ENCODE data around the gene TRABD2A.

TRABD2A gene

GRCh38 chr2:84817239-84817655 lies 63.6 kb downstream of the TRABD2A start:
- DNase-seq (ENCODE audit: low read depth), result no peak

- DNase-seq (ENCODE audit: low read depth), result no peak
These were observed 64.4 kb downstream of the TRABD2A start for GRCh38 chr2:84816426-84817026.

- no peak for DNase-seq (ENCODE audit: low read depth)
These were observed 65.7 kb downstream of the TRABD2A start for GRCh38 chr2:84815146-84815545.

GRCh38 chr2:84811839-84812431 lies 68.9 kb downstream of the TRABD2A start:
- no peak for DNase-seq (ENCODE audit: low read depth)

GRCh38 chr2:84808279-84808678 lies 72.6 kb downstream of the TRABD2A start:
- no peak for DNase-seq (ENCODE audit: low read depth)

- DNase-seq (ENCODE audit: low read depth), result no peak
These were observed 73.8 kb downstream of the TRABD2A start for GRCh38 chr2:84807063-84807485.

- no peak for DNase-seq (ENCODE audit: low read depth)
These were observed 75.5 kb downstream of the TRABD2A start for GRCh38 chr2:84805250-84805958.

- no peak for DNase-seq (ENCODE audit: low read depth)
These were observed 79.1 kb downstream of the TRABD2A start for GRCh38 chr2:84801811-84802210.

GRCh38 chr2:84800194-84800805 lies 80.6 kb downstream of the TRABD2A start:
- no peak for DNase-seq (ENCODE audit: low read depth)

GRCh38 chr2:84799772-84800171 lies 81.1 kb downstream of the TRABD2A start:
- no peak for DNase-seq (ENCODE audit: low read depth)

- DNase-seq (ENCODE audit: low read depth), result no peak
These were observed 83.6 kb downstream of the TRABD2A start for GRCh38 chr2:84797271-84797670.

GRCh38 chr2:84796798-84797197 lies 84.1 kb downstream of the TRABD2A start:
- no peak for DNase-seq (ENCODE audit: low read depth)

- DNase-seq (ENCODE audit: low read depth), result no peak
These were observed 87.2 kb downstream of the TRABD2A start for GRCh38 chr2:84793641-84794040.

GRCh38 chr2:84792856-84793522 lies 87.9 kb downstream of the TRABD2A start:
- DNase-seq (ENCODE audit: low read depth), result no peak

GRCh38 chr2:84788498-84788897 lies 92.4 kb downstream of the TRABD2A start:
- DNase-seq (ENCODE audit: low read depth), result no peak

GRCh38 chr2:84788027-84788426 lies 92.9 kb downstream of the TRABD2A start:
- no peak for DNase-seq (ENCODE audit: low read depth)

GRCh38 chr2:84786601-84787000 lies 94.3 kb downstream of the TRABD2A start:
- no peak for DNase-seq (ENCODE audit: low read depth)

GRCh38 chr2:84785950-84786349 lies 94.9 kb downstream of the TRABD2A start:
- DNase-seq (ENCODE audit: low read depth), result no peak

- DNase-seq (ENCODE audit: low read depth), result no peak
These were observed 98.0 kb downstream of the TRABD2A start for GRCh38 chr2:84782717-84783442.

- DNase-seq (ENCODE audit: low read depth), result peak; percentile 35
These were observed 98.8 kb downstream of the TRABD2A start for GRCh38 chr2:84781942-84782716.

GRCh38 chr2:84779781-84780180 lies 101.1 kb downstream of the TRABD2A start:
- DNase-seq (ENCODE audit: low read depth), result no peak
